Astrocyte of the hippocampus (primary cell): ENCODE measurements around the gene RPS6KC1.
"Not testable (repeated sequence)": the region's sequence is repeated elsewhere in the genome, so short reads cannot be mapped to it uniquely, and the experiment has no call there.

Experiments
- DNase-seq: peaks from one replicate; pipeline ENCODE4 v3.0.0; 2011; ENCODE audit warnings: low read depth, low spot score

Gene RPS6KC1

GRCh38 chr1:213051127-213051880 is at the start of gene RPS6KC1:
Gene RPS6KC1 (plus strand): TSS chr1:213051241. CDS start chr1:213051405, 164 bp downstream.
- DNase-seq, result peak; percentile 90

DNA sequence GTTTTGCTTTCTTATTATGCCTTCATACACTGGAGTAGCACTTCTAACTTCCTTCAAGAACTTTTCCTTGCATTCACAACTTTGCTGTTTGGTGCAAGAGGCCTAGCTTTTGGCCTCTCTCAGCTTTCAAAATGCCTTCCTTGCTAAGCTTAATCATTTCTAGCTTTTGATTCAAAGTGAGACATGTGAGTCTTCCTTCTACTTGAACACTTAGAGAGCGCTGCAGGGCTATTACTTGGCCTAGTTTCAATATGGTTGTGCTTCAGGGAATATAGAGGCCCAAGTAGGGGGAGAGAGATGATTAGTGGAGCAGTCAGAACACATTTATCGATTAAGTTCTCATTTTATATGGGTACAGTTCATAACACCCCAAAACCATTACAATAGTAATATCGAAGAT is 47.8 kb upstream of the RPS6KC1 start:
- no peak for DNase-seq

GRCh38 chr1:213008564-213008963 is 42.5 kb upstream of the RPS6KC1 start:
- no peak for DNase-seq

GRCh38 chr1:213014642-213015041 is 36.4 kb upstream of the RPS6KC1 start:
- no peak for DNase-seq

DNA sequence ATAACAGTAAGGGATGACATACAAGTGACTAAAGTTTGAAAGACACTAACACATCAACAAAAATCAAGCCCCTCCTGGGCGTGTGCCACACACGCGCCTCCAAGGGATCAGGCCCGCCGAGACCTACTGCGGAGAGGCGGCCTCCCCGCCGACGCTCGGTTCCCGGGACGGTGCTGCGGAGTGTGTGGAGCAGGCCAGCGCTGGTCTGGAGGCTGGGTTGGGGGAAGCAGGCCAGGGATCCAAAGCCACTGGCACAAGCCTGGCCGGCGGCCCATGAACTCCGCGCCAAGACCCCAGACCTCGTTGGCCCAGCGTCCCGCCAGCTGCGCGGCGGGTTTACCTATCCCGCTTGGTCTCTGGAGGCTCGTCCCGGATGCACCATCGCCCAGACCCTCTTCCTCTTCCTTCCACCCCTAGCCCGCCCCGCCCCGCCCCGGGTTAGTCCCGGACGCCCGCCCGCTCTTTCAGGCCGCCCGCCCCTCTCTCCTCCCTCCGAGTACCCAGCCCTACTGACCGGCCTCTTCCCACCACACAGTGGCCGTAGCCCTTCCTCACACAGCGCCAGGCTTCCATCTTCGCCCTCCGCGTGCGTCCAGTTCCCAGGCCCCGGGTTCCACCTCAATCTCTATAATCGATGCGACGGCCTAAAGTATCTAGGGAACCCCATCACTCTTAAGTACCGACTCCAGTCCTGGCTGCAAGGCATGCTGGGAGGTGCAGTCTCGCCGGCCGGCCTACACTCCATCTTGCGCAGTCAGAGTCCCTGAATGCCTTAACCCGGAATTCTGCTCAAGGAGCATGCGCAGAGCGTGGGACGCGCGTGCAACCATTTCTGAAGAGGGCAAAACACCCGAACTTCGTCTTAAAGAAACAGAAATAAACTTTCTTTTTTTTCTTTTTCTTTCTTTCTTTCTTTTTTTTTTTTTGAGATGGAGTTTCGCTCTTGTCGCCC is 35.7 kb upstream of the RPS6KC1 start, which contains the start of gene ANGEL2:
Gene ANGEL2 (minus strand): TSS at position 769 of the 952 bp plus-strand sequence. CDS start 196 bp downstream, at position 573.
- peak; percentile 99 for DNase-seq

GRCh38 chr1:213017447-213018273 is 33.4 kb upstream of the RPS6KC1 start:
- no peak for DNase-seq

GRCh38 chr1:213019450-213019849 is 31.6 kb upstream of the RPS6KC1 start:
- DNase-seq, result no peak

DNA sequence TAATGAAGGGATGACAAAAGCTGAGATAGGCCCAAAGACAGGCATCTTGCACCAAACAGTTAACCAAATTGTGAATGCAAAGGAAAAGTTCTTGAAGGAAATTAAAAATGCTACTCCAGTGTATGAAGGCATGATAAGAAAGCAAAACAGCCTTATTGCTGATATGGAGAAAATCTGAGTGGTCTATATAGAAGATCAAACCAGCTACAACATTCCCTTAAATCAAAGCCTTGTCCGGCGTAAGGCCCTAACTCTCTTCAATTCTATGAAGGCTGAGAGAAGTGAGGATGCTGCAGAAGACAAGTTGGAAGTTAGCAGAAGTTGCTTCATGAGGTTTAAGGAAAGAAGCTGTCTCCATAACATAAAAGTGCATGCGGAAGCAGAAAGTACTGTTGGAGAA is 31.0 kb upstream of the RPS6KC1 start:
- DNase-seq, result no peak

- not testable (repeated sequence) for DNase-seq
Observed at GRCh38 chr1:213027024-213027423, 24.0 kb upstream of the RPS6KC1 start.

GRCh38 chr1:213032651-213033050 is 18.4 kb upstream of the RPS6KC1 start:
- no peak for DNase-seq

GRCh38 chr1:213034713-213035112 is 16.3 kb upstream of the RPS6KC1 start:
- no peak for DNase-seq

DNA sequence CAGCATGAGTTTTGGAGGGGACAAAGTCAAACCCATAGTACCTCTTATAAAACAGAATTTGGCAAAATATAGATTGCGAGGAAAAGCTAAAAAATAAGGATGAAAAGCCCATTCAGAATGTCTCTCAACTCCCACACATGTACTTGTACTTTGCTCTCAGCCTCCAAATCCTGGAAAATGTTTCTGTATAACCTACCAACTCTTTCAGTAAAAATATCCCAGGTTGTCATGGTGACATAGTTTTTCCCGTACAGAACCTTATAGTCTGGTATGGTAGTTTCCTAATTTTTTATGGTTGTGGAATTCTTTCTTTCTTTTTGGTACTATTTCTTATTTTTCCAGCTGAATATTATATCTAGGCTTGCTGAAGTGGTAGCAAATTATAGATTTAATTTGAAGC is 15.5 kb upstream of the RPS6KC1 start:
- no peak for DNase-seq

- peak; percentile 45 for DNase-seq
Observed at GRCh38 chr1:213041443-213041842, 9.6 kb upstream of the RPS6KC1 start.

GRCh38 chr1:213045321-213046226 is 5.5 kb upstream of the RPS6KC1 start:
- not testable (repeated sequence) for DNase-seq

- DNase-seq, result no peak
Observed at GRCh38 chr1:213049232-213049631, 1.8 kb upstream of the RPS6KC1 start.

- no peak for DNase-seq
Observed at GRCh38 chr1:213050745-213051126, 305 bp upstream of the RPS6KC1 start.

- no peak for DNase-seq
Observed at GRCh38 chr1:213051881-213052202, 801 bp downstream of the RPS6KC1 start.

GRCh38 chr1:213053455-213053854 is 2.4 kb downstream of the RPS6KC1 start:
- no peak for DNase-seq

GRCh38 chr1:213054142-213054541 is 3.1 kb downstream of the RPS6KC1 start:
- no peak for DNase-seq

GRCh38 chr1:213054733-213055591 is 3.9 kb downstream of the RPS6KC1 start:
- no peak for DNase-seq
